Keratinocyte (primary cell): ENCODE data around the gene TPD52L2. TPM values are rescaled to one million over a fixed set of nuclear protein-coding genes. Genes with fewer than 3 reads are reported as not detected.
A peak's percentile ranks its signal among the peaks of the same experiment; 100 is the strongest.

Experiments used
- DNase-seq: peaks from one replicate; pipeline ENCODE4 v3.0.0-alpha.2; 2011; ENCODE audit warnings: low read depth, missing footprints, low spot score
- FAIRE-seq: peaks from 2 replicates; lab custom pipeline; 2011; peaks lifted over from hg19 to GRCh38; lab: Jason Lieb, UNC
- H2AFZ ChIP-seq: 2 replicates; pipeline ENCODE4 v1.6.0; 2012; ENCODE audit warnings: low read length, control low read depth, inconsistent platforms; ENCODE audit not compliant: control insufficient read depth
- H3K27ac ChIP-seq: 2 replicates; pipeline ENCODE4 v1.5.1; 2011; ENCODE audit warnings: low read length; ENCODE audit not compliant: control insufficient read depth, insufficient read depth
- H3K27me3 ChIP-seq: 3 replicates; pipeline ENCODE4 v1.6.0; 2011; ENCODE audit warnings: low read length; ENCODE audit not compliant: control insufficient read depth, insufficient read depth; ENCODE audit errors: extremely low read depth
- H3K36me3 ChIP-seq, 2 experiments: 2 replicates in 1 of 2; 3 replicates in 1 of 2; pipeline ENCODE4 v1.5.1; 2011; ENCODE audit warnings: low read length in 2 of 2, mild to moderate bottlenecking in 1 of 2; ENCODE audit not compliant: control insufficient read depth in 2 of 2, insufficient read depth in 2 of 2; ENCODE audit errors: extremely low read depth in 1 of 2
- H3K4me1 ChIP-seq: 3 replicates; pipeline ENCODE4 v1.5.1; 2011; ENCODE audit warnings: low read length; ENCODE audit not compliant: control insufficient read depth, insufficient read depth; ENCODE audit errors: extremely low read depth
- H3K4me2 ChIP-seq: 3 replicates; pipeline ENCODE4 v1.6.0; 2011; ENCODE audit warnings: low read depth, low read length; ENCODE audit not compliant: control insufficient read depth, insufficient read depth; ENCODE audit errors: extremely low read depth
- H3K4me3 ChIP-seq, 3 experiments: fragments of 200-600 bp in 1 of 3; sonication (generic) in 1 of 3; 2 replicates in 2 of 3; 3 replicates in 1 of 3; pipeline ENCODE4 v1.5.1; 2011 to 2016; ENCODE audit warnings: low read length in 3 of 3, mild to moderate bottlenecking in 3 of 3, control low read depth in 2 of 3, inconsistent platforms in 1 of 3, low read depth in 1 of 3, mixed read lengths in 1 of 3, mixed run types in 1 of 3, moderate library complexity in 1 of 3; ENCODE audit not compliant: control insufficient read depth in 2 of 3, insufficient read depth in 2 of 3; ENCODE audit errors: extremely low read depth in 1 of 3
- H3K79me2 ChIP-seq: 2 replicates; pipeline ENCODE4 v1.6.0; 2012; ENCODE audit warnings: low read length; ENCODE audit not compliant: control insufficient read depth, insufficient read depth
- H3K9ac ChIP-seq: 3 replicates; pipeline ENCODE4 v1.6.0; 2011; ENCODE audit warnings: low read length; ENCODE audit not compliant: control insufficient read depth, insufficient read depth; ENCODE audit errors: extremely low read depth
- H3K9me1 ChIP-seq: 3 replicates; pipeline ENCODE4 v1.6.0; 2011; ENCODE audit warnings: low read length; ENCODE audit not compliant: control insufficient read depth, insufficient read depth; ENCODE audit errors: extremely low read depth
- H3K9me3 ChIP-seq: 2 replicates; pipeline ENCODE4 v1.5.1; 2012; ENCODE audit warnings: low read depth, low read length; ENCODE audit not compliant: control insufficient read depth
- H4K20me1 ChIP-seq: 3 replicates; pipeline ENCODE4 v1.6.0; 2011; ENCODE audit warnings: low read length; ENCODE audit not compliant: control insufficient read depth, insufficient read depth; ENCODE audit errors: extremely low read depth
- CTCF ChIP-seq, 3 experiments: IDR thresholded peaks in 1 of 3; conservative IDR thresholded peaks in 1 of 3; optimal IDR thresholded peaks in 1 of 3; 2 replicates in 2 of 3; 3 replicates in 1 of 3; pipeline versions ENCODE3 to v1.5.1; 2011; ENCODE audit warnings: low read length in 3 of 3, mild to moderate bottlenecking in 3 of 3, moderate library complexity in 2 of 3, control low read depth in 1 of 3, inconsistent platforms in 1 of 3; ENCODE audit not compliant: insufficient read depth in 2 of 3; ENCODE audit errors: extremely low read depth in 1 of 3
- EZH2 ChIP-seq: IDR thresholded peaks from one replicate; pipeline ENCODE4 v1.6.1; 2012; ENCODE audit warnings: inconsistent platforms, mild to moderate bottlenecking, low read length, moderate library complexity
- dilution Hi-C: fragments of 300-500 bp; cut with MboI; formaldehyde crosslinking; loops from one replicate; pipeline ENCODE4 v1.7.0; 2020; ENCODE audit warnings: low sequenced_read_pairs; ENCODE audit not compliant: extremely low pct_ligation_motif_present
- polyA plus RNA-seq, 5 experiments: library from polyadenylated mRNA; depleted of rRNA in 3 of 5; stranded (reverse) in 3 of 5; stranded (forward) in 1 of 5; unstranded in 1 of 5; fragments of >200 nt; gene quantifications; 1 replicate in 1 of 5; 2 replicates in 3 of 5; 3 replicates in 1 of 5; pipeline versions ENCODE4 v1.2.1 to v1.2.3, GENCODE V29; 2011 to 2012; ENCODE audit warnings: missing spikeins in 2 of 5, low read depth in 1 of 5, low replicate concordance in 1 of 5

TPD52L2 gene
- polyA plus RNA-seq, 1 donor (not counting 4 experiments of a cell fraction or from before 2014, with no cell fraction given), result 177 TPM

DNA sequence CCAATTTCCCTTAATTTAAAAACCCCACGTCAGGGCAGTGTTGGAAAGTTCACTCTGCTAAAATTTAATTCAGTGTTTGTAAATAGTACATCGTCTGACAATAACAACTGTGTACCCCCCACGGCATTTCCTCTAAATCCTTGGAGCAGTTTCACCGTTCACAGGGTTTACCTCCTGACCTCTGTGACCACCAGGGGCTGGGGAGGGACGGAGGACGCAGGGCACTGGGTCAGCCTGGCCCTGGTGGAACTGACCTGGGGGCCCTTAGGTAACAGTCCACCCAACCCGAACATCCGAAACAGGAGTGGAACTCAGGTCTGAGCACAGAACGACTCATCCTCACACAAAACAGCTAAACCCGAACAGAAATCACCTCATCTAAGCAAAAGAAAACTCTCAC, 36.1 kb upstream of the TPD52L2 start:
- no peak overlapping the region for H2AFZ ChIP-seq
- no peaks in the 10 kb centered on the region for H3K4me1 ChIP-seq
- dilution Hi-C loops, result no loop called here
- H3K4me3 ChIP-seq, result no peak overlapping the region
- H3K9ac ChIP-seq, result no peak overlapping the region
- H3K36me3 ChIP-seq, result no peaks in the 10 kb centered on the region
- no peak for FAIRE-seq
- no peaks in the 10 kb centered on the region for H4K20me1 ChIP-seq
- H3K9me1 ChIP-seq, result no peaks in the 10 kb centered on the region
- TF ChIP-seq EZH2 (no peak), CTCF (optimal IDR thresholded peaks at IDR 0.05 in 1 of 3, IDR thresholded peaks at IDR 0.05 in 1 of 3, conservative IDR thresholded peaks at IDR 0.05 in 1 of 3; ENCODE audit: extremely low read depth in 1 of 3, insufficient read depth in 2 of 3, low read length in 3 of 3) (no peak)
- H3K27me3 ChIP-seq, result peaks cover 46% of the 10 kb centered on the region
- no peaks in the 10 kb centered on the region for H3K79me2 ChIP-seq
- no peak for DNase-seq
- H3K9me3 ChIP-seq, result no peaks in the 10 kb centered on the region
- H3K27ac ChIP-seq, result no peak overlapping the region
- no peak overlapping the region for H3K4me2 ChIP-seq

DNA sequence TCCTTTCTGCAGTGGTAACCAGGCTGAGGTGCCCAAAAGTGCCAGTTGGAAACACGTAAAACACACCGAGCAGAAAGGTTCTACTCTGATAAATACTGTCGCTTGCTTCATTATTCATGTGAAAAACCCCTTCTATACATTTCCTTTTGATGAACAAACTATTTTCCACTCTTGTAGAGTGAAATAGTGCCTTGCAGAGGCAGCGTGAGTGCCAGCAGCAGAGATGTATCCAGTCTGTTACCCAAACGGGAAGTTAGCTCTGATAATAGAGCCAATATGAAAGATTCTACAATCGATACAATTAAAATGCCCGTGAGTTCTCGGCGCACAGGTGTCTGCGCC, 35.5 kb upstream of the TPD52L2 start:
- dilution Hi-C loops, result no loop called here
- H3K79me2 ChIP-seq, result no peaks in the 10 kb centered on the region
- no peaks in the 10 kb centered on the region for H3K9me1 ChIP-seq
- H3K9ac ChIP-seq, result no peak overlapping the region
- H3K36me3 ChIP-seq, result no peaks in the 10 kb centered on the region
- peak overlapping the region; percentile 87 for H3K4me2 ChIP-seq
- no peaks in the 10 kb centered on the region for H3K9me3 ChIP-seq
- no peaks in the 10 kb centered on the region for H3K4me1 ChIP-seq
- H3K27me3 ChIP-seq, result peaks cover 52% of the 10 kb centered on the region
- no peaks in the 10 kb centered on the region for H4K20me1 ChIP-seq
- no peak for FAIRE-seq
- no peak overlapping the region for H3K27ac ChIP-seq
- no peak overlapping the region for H2AFZ ChIP-seq
- DNase-seq, result no peak
- TF ChIP-seq EZH2 (no peak), CTCF (optimal IDR thresholded peaks at IDR 0.05 in 1 of 3, IDR thresholded peaks at IDR 0.05 in 1 of 3, conservative IDR thresholded peaks at IDR 0.05 in 1 of 3; ENCODE audit: extremely low read depth in 1 of 3, insufficient read depth in 2 of 3, low read length in 3 of 3) (no peak)
- peak overlapping the region in 1 of 3 experiments; percentile 46 for H3K4me3 ChIP-seq
